Measurements from ENCODE around the gene TNIP3. TPM values are rescaled to one million over a fixed set of nuclear protein-coding genes. Genes with fewer than 3 reads are reported as not detected.

Gene TNIP3
- total and polyA plus RNA-seq, 8 donors = 0.75 to 8.8 (median 1.3) TPM

GRCh38 chr4:121114756-121115155, 49.4 kb downstream of the TNIP3 start:
- Histone ChIP-seq H3K27ac (no peak overlapping the region), H3K27me3 (peaks cover 0 to 2% of the 10 kb centered on the region in 2 donors), H3K4me3 (no peak overlapping the region), H3K36me3 (no peaks in the 10 kb centered on the region), H3K9me3 (no peaks in the 10 kb centered on the region), H3K4me1 (no peaks in the 10 kb centered on the region)
- TF ChIP-seq, protein P1, sequence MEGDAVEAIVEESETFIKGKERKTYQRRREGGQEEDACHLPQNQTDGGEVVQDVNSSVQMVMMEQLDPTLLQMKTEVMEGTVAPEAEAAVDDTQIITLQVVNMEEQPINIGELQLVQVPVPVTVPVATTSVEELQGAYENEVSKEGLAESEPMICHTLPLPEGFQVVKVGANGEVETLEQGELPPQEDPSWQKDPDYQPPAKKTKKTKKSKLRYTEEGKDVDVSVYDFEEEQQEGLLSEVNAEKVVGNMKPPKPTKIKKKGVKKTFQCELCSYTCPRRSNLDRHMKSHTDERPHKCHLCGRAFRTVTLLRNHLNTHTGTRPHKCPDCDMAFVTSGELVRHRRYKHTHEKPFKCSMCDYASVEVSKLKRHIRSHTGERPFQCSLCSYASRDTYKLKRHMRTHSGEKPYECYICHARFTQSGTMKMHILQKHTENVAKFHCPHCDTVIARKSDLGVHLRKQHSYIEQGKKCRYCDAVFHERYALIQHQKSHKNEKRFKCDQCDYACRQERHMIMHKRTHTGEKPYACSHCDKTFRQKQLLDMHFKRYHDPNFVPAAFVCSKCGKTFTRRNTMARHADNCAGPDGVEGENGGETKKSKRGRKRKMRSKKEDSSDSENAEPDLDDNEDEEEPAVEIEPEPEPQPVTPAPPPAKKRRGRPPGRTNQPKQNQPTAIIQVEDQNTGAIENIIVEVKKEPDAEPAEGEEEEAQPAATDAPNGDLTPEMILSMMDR (IDR thresholded peaks at IDR 0.05) = no peak
- no peak for ATAC-seq
- intact Hi-C loops (cut with DNase I) = no loop called here
- DNase-seq = no peak

GRCh38 chr4:121112530-121112929, 51.6 kb downstream of the TNIP3 start:
- no peaks in the 10 kb centered on the region for H3K9me3 ChIP-seq
- DNase-seq = no peak
- H3K36me3 ChIP-seq = no peaks in the 10 kb centered on the region
- no peaks in the 10 kb centered on the region for H3K4me1 ChIP-seq
- no peak overlapping the region for H3K27ac ChIP-seq
- intact Hi-C loops (cut with DNase I) = no loop called here
- peaks cover 0 to 2% of the 10 kb centered on the region in 2 donors for H3K27me3 ChIP-seq
- no peak for ATAC-seq
- H3K4me3 ChIP-seq = no peak overlapping the region
- TF ChIP-seq, protein P1 (IDR thresholded peaks at IDR 0.05) = peak; percentile 29 to 40

GRCh38 chr4:121108557-121108956, 55.6 kb downstream of the TNIP3 start:
- Histone ChIP-seq H3K4me1 (no peaks in the 10 kb centered on the region), H3K9me3 (no peaks in the 10 kb centered on the region)
- ATAC-seq = no peak

DNA sequence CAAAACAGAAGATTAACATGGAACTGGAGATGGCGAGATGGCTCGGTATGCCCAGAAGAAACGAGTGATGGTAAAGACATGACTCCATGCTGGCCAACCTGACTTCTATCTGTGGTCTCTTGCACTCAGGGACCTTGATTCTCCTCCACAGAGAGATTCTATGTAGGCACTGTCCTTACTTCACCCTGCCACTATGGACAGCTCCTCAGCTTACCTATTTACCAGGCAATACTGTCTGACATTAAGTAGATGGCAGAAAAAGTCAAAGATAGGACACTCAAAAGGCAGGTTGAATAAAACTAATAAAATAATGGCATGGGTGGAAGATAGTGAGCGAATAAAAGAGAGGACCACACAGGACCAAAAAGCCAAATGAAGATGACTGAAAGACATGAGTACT, 56.6 kb downstream of the TNIP3 start:
- H3K9me3 ChIP-seq = no peaks in the 10 kb centered on the region
- no peak overlapping the region for H3K27ac ChIP-seq
- TF ChIP-seq, protein P1 (IDR thresholded peaks at IDR 0.05) = no peak
- DNase-seq (no peak), ATAC-seq (no peak)
- H3K36me3 ChIP-seq = no peaks in the 10 kb centered on the region
- no peak overlapping the region for H3K4me3 ChIP-seq
- H3K27me3 ChIP-seq = no peaks in the 10 kb centered on the region
- intact Hi-C loops (cut with DNase I) = no loop called here
- H3K4me1 ChIP-seq = no peaks in the 10 kb centered on the region

More at GRCh38 chr4:121108557-121108956, 55.6 kb downstream of the TNIP3 start:
- TF ChIP-seq, protein P1 (IDR thresholded peaks at IDR 0.05) = no peak
- Histone ChIP-seq H3K4me3 (no peak overlapping the region), H3K27me3 (no peaks in the 10 kb centered on the region), H3K27ac (no peak overlapping the region), H3K36me3 (no peaks in the 10 kb centered on the region)
- intact Hi-C loops (cut with DNase I) = no loop called here
- DNase-seq = no peak

DNA sequence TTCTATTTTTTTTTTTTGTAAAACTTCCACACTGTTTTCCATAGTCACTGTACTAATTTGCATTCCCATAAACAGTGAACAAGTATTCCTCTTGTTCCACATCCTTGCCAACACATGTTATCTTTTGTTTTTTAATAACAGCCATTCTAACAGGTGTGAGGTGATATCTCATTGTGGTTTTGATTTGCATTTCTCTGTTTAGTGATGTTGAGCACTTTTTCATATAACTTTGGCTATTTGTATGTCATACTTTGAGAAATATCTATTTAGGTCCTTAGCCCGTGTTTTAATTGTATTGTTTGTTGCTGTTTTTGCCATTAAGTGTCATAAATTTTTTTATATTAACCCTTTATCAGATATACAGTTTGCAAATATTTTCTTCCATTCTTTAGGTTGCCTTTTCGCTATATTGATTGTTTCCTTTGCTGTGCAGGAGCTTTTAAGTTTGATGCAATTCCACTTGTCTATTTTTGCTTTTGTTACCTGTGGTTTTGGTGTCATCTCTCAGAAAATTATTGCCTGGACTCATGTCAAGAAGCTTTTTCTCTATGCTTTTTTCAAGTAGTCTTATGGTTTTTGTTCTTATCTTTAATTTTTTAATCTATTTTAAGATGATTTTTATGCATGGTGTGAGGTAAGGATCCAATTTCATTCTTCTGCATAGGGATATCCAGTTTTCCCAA, 63.9 kb downstream of the TNIP3 start:
- Histone ChIP-seq H3K9me3 (no peaks in the 10 kb centered on the region), H3K36me3 (no peaks in the 10 kb centered on the region), H3K4me3 (no peak overlapping the region), H3K27me3 (no peaks in the 10 kb centered on the region), H3K4me1 (no peaks in the 10 kb centered on the region), H3K27ac (no peak overlapping the region)
- no peak for ATAC-seq
- intact Hi-C loops (cut with DNase I) = no loop called here
- no peak for DNase-seq
- TF ChIP-seq, protein P1 (IDR thresholded peaks at IDR 0.05) = no peak

All from left lung (tissue), 10 donors.